Measurements from ENCODE around the gene SMYD3.
"Not testable (repeated sequence)": the region's sequence is repeated elsewhere in the genome, so short reads cannot be mapped to it uniquely, and the experiment has no call there.

Gene SMYD3

DNA sequence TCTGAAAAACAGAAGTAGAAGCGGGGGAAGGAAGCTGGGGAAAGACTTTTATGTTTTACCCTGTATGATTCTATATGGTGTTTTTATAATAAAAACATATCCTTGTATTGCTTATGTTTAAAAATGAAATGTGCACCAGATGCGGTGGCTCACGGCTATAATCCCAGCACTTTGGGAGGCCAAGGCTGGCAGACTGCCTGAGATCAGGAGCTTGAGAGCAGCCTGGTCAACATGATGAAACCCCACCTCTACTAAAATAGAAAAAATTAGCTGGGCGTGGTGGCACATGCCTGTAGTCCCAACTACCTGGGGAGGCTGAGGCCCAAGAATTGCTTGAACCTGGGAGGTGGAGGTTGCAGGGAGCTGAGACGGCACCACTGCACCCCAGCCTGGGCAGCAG is 155.4 kb downstream of the SMYD3 start:
- no peak for DNase-seq (ENCODE audit: low spot score)

DNA sequence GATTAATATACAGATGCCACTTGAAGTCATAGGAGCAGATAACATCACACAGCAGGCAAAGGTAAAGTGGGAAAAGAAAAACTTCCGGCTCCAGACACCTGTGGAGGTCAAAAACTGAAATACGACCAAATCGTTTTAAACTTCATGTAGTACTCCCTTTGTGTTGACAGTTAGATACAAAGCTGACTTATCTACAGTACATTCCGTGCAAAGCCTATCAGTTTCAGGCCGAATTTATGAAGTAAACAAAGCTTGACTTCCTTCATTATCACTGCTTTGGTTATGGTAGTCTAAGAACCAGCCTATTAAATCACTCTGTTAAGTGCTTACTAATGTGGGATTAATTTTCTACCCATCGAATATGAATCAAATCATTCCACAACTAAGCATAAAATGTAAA is 156.3 kb downstream of the SMYD3 start:
- no peak for DNase-seq (ENCODE audit: low spot score)

DNA sequence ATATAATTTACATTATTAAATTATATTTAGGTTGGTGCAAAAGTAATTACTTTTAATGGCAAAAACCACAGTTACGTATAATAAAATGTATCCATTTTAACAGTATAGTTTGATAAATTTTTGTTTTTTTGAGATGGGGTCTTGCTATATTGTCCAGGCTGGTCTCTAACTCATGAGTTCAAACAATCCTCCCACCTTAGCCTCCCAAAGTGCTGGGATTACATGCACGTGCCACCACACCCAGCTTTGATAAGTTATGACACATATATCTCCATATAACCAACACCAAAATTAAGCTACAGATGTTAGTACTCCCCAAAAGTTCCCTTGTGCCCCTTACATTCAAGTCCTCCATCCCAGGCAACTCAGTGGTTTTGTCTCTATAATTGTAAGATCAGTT is 163.1 kb downstream of the SMYD3 start:
- no peak for DNase-seq (ENCODE audit: low spot score)

DNA sequence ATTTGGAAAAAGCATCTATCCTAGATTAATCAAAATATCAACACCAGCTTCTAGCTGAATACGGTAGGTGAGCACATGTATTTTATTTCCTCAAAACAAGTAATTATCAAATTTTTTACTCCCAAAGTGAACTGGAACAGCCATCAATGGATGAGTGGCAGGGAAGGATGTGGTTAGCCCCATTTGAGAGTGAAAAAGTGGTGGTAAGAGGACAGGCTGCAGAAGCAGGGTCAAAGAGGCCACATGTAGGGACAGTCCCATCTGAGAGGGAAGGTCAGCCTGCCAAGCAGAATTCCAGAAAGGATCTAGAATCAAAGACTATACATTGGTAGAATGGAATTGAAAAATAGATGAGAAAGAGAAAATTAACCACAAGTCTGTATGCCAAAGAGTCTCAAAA is 163.8 kb downstream of the SMYD3 start:
- DNase-seq (ENCODE audit: low spot score), result no peak

DNA sequence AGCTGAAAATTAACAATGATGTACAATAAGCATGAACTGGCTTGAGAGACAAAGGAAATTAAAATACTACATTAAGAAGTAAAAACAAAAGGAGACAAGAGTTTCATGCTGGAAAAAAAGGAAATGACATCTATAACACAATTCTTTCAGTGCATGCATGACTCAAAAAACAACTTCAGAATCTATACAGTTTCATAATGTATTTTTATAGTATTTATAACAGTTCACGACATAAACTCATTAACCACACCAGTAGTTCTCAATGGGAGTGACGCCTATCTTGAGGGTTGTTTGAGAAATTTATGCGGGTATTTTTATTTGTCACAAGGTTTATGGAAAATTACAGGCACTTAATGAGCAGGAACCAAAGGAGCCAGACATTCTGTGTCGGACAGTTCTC is 168.5 kb downstream of the SMYD3 start:
- DNase-seq (ENCODE audit: low spot score), result no peak

DNA sequence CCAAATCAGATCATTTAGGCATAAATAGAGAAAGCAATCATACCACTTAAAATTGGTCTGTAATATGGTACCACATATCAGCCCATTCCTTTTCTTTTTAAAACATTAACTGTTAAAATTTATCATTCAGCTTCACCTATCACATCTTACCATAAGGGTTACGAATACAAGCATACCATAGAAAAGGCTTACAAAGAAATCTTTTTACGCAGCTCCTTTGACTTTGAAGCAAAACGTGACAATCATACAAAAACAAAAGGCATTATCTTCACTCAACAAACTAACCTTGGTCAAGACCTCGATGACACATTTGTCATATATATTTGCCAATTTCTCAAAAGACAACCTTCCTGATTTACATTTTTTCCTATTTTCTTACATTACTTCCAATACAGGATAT is 169.0 kb downstream of the SMYD3 start:
- no peak for DNase-seq (ENCODE audit: low spot score)

DNA sequence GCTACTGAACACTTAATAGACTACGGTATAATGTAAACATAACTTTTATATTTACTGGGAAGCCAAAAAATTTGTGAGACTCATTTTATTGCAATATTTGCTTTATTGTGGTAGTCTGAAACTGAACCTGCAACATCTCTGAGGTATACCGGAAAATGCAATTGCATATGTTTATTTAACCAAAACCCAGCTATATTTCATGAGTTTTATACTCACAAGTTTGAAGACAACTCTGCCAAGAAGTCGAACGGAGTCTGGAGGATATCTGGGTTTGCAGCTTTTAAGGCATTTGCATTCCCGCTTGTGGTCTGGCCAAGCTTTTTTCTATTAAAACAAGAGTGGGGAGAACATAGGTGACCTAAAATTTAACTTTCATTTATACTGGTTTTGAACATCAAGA is 171.9 kb downstream of the SMYD3 start:
- DNase-seq (ENCODE audit: low spot score), result no peak

DNA sequence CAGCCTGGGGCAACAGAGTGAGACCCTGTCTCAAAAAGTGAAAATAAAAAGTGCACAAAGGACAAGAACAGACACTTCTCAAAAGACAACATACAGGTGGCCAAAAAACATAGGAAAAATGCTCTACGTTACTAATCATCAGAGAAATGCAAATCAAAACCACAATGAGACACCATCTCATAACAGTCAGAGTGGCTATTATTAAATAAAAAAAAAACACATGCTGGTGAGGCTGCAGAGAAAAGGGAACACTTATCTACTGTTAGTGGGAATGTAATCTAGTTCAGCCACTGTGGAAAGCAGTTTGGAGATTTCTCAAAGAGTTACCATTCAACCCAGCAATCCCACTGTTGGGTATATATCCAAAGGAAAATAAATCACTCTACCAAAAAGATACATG is 173.2 kb downstream of the SMYD3 start:
- DNase-seq (ENCODE audit: low spot score), result no peak

DNA sequence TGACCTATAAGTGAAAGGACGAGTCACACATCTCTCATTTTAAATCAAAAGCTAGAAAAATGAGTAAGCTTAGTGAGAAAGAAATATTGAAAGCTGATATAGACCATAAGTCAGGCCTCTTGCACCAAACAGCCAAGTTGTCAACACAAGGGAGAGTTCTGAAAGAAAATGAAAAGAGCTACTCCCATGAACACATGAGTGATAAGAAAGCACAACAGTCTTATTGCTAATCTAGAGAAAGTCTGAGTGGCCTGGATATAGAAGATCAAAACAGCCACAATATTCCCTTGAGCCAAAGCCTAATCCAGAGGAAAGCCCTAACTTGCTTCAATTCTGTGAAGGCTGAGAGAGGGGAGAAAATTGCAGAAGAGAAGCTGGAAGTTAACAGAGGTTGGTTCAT is 175.0 kb downstream of the SMYD3 start:
- no peak for DNase-seq (ENCODE audit: low spot score)

DNA sequence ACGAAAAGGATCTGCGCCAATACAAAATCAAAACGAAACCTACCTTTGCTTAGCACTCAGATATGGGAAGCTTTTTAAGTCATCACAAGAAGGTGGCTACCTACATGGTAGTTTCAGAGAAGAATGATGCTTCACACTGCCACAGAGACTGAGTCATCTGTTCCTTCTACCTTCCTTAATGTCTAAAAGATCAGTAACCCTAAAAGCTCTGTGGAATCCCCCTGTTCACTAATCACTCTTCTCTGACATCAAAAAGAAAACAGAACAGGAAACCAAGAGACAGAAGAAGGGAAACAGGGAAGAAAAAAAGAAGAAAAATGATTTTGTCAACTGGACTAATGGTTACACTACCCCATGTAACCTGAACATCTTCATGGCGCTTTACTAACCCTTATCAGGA is 177.2 kb downstream of the SMYD3 start:
- DNase-seq (ENCODE audit: low spot score), result no peak

DNA sequence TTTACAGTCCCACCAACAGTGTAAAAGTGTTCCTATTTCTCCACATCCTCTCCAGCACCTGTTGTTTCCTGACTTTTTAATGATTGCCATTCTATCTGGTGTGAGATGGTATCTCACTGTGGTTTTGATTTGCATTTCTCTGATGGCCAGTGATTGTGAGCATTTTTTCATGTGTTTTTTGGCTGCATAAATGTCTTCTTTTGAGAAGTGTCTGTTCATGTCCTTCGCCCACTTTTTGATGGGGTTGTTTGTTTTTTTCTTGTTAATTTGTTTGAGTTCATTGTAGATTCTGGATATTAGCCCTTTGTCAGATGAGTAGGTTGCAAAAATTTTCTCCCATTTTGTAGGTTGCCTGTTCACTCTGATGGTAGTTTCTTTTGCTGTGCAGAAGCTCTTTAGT is 177.8 kb downstream of the SMYD3 start:
- DNase-seq (ENCODE audit: low spot score), result not testable (repeated sequence)

DNA sequence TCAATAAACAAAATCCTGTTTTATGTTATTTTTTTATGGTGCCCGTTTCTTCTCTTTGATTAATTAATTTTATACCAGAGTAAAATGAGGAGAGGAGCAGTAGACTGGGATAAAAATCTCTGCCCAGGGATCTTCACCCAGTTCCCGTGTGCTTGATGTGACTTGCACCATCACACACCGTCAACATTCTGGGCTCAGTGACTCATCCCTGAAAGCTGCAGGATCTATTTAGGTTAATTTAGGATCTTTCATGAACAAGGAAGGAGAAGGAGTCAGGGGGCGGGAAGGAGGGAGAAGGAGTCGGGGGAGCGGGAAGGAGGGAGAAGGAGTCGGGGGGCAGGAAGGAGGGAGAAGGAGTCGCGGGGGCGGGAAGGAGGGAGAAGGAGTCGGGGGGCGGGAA is 182.4 kb downstream of the SMYD3 start:
- peak; percentile 8 for DNase-seq (ENCODE audit: low spot score)

DNA sequence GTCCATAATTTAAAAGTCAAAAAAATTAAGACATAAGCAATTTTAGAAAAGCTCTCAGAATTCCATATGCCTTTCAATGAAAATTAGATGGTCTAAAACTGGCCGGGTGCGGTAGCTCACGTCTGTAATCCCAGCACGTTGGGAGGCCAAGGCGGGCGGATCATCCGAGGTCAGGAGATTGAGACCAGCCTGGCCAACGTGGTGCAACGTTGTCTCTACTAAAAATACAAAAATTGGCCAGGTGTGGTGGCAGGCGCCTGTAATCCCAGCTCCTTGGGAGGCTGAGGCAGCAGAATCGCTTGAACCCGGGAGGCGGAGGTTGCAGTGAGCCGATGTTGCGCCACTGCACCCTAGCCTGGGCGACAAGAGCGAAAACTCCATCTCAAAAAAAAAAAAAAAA is 183.0 kb downstream of the SMYD3 start:
- not testable (repeated sequence) for DNase-seq (ENCODE audit: low spot score)

DNA sequence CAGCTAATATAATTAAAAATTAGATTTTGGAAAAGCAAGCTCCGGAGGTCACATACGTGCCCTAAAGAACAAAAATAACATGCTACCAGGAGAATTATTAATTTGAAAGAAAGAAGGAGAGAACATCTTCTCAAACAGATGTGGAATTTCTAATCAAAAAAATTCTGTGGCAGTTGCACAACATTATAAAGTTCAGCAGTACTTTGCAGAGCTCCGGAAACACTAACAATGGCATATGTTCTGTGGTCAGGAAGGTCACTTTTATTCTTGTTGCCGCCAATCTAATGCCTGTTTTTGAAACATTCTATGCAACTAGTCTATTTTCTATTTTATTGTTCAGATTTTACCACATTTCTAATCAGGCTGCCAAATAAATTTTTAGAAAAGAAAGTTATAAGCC is 186.8 kb downstream of the SMYD3 start:
- DNase-seq (ENCODE audit: low spot score), result peak; percentile 22

DNA sequence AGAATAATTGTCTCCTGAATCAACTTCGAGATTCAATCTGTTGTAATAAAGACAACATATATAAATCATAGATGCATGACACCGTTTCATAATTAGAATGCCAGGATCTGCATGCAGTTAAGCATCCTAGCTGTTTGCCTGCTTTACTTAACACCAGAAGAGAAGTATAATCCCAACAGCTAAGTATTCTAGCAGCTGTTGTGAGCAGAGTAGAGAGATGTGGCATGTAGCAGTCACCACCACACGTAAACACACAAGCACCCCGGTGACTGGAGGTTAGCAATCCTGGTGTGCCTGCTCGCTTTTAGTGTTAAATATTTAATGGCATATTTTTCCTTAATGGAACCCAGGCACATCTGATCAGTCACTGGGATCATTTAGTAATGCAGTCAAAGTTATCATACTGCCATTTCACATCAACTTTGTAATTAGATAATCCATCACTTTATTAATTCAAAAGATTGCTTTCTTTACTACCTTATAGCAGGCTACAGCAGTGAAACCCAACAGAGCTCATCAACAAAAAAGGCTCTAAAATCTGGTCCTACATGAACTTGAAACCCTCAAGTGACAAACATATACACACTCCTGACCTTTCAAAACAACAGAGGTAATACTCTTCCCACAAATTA is 187.9 kb downstream of the SMYD3 start:
- DNase-seq (ENCODE audit: low spot score), result no peak

DNA sequence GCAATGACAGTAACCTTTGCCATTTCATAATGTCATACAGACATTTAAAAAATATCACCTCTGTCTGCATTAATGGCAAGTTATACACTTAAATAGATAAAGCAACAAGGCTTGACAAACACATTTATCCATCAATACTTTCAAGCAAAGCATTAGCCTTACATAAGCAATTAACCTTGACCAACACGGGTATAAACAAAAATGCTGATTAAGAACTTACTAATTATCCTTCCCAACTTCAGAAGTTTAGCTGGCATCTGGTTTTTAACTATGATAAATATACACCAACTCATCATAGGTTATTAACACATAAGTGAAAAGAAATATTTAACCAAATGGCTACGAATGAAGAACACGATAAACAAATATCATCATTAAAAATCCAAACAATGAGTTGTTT is 188.5 kb downstream of the SMYD3 start:
- no peak for DNase-seq (ENCODE audit: low spot score)

DNA sequence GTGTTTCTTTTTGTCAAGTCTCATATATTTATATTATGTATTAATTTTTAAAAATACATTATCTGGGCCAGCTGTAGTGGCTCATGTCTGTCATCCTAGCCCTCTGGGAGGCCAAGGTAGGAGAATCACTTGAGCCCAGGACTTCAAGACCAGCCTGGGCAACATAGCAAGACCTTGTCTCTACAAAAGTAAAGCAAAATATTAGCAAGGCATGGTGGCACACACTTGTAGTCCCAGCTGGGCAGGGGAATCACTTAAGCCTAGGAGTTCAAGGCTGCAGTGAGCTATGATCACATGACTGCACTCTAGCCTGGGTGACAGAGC is 189.1 kb downstream of the SMYD3 start:
- DNase-seq (ENCODE audit: low spot score), result no peak

DNA sequence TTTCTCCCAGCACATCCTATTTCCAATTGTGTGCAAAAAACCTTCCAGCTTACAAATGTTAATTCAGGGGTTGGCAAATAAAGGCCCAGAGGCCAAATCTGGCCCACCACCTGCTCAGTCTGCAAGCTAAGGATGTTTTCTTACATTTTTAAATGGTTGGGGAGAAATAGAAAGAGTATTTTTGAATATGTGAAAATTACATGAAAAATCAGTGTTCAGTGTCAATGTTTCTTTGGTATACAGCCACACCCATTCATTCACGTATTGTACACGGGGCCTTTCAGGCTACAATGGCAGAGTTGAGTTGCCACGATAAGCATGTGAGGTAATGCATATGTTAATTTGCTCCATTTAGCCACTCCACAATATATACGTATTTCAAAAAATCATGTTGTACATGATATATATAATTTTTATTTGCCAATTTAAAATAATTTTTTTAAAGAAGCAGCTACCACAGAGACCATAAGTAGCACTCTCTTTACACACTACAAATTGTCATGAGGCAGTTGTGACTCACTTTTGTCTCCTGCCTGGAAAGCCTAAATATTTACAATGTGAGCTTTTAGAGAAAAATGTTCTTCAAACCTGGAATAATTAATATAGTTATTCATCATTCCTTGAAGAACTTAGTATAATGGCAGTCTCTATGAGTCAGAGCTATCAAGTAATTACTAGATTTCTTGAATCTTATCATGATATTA is 189.6 kb downstream of the SMYD3 start:
- DNase-seq (ENCODE audit: low spot score), result peak; percentile 14

DNA sequence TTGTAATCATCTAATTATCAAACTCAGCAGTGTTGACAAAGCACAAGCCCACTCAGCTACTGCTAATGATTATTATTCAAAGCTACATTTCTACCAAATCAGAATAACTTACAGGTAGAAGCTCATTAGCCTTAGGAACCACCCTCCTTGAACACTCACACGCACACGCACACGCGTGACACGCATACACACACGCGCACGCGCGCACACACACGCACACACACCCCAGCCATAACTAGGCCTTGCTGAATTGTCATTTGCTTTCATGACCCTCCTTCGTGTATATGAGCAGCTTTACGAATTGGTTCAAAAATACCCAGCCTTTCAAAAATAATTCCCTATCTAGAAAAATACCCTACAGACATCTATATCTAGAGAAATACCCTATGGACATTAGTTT is 195.6 kb downstream of the SMYD3 start:
- DNase-seq (ENCODE audit: low spot score), result no peak

DNA sequence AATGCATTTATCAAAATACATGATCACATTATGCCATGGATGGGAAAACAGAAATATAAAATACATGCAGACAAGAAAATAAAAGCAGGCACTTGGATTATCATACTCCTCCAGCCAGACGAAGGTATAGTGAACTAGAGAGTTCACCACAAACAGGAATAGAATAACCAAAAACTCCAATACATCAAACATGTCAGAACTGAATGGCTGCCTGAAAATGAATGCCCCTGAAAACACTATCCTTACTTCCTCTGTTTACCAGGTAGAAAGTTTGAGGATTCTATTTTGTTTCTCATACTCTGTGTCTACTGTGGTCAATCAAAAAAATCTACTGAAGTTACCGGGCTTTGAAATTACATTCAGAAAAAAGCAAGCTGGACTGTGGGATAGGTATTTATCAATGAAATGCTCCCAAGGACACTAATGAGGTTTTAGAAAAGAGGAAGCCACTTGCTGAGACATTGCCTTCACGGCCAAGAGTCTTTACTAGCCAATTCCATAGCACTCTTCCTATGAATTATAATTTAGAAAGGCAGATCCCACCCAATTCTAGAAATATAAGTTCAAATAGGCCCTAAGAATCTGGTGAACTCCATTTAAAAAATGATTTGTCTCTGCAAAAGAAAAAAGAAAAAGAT is 197.7 kb downstream of the SMYD3 start:
- no peak for DNase-seq (ENCODE audit: low spot score)

DNA sequence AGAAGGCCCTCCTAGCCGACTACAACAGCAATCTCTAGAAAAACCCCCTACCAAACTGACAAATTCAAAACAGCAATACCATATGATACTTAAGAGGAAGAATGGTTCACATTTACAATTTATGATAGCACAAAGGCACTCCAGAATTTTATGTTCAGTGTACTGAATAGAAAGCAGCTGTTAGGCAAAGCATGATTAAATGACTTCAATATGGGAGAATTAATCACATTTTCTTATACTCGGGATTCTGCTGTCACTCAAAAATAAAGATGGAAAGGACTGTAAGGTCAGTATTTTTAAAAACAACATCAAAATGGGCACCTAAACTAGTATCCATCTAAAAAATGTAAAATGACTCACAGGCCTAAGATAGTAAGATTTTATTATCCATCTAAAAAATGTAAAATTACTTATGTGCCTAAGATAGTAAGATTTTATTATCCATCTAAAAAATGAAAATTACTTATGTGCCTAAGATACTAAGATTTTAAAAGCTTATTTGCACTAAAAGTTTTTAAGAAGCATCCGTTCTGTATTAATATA is 198.5 kb downstream of the SMYD3 start:
- no peak for DNase-seq (ENCODE audit: low spot score)

DNA sequence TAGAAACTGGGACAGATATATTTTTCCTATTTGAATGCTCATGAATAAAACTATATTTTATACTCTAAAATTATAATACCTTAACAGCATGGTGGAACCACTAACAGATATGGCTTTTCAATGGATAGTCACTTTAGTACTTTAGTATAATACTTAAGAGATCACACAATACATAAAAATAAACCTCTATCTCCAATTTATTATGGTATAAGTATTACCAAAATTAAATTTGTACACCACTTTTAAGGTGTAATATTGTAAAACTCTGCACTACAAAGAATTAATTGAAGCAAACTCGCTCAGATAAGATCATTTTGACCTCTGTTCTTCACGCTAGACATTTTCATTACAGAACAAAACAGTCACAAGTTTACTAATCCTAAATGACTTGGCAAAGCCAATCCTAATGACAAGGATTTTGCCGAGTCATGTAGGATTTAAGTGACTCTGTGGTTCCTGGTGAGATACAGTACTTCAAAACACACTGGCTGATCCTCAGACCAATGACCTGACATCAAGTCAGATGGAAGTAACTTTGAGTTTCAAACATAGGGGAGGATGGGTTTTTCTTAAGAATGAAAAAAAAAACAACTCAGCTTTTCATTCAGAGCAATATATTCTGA is 200.6 kb downstream of the SMYD3 start:
- no peak for DNase-seq (ENCODE audit: low spot score)

All from AG20443 (cell line).